ENCODE measurements around the gene DIP2C.

DNA sequence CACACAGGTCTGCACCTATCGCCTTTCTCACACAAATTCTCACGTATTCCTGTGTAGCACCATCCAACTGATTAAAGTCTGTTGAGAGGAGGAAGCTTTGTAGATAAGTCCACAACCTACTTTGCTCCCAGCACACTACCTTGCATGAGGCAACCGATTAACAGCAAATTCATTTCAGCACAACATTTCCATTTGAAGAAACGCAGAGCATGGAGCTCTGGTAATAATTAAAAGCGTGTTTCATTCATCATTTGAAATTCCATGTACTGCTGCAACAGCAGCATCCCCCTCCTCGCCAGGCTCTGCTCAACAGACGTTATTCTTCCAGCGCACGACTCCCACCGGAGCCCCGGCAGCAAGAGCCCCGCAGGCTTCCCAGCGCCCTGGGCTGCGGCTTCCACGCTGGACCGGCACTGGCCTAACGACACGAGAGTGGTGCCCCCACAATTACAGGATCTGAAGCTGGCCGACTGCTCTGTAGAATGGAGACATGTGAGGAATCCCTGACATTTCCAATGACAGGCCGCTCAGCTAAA, 118.8 kb downstream of the DIP2C start:
- TF ChIP-seq, protein P1, sequence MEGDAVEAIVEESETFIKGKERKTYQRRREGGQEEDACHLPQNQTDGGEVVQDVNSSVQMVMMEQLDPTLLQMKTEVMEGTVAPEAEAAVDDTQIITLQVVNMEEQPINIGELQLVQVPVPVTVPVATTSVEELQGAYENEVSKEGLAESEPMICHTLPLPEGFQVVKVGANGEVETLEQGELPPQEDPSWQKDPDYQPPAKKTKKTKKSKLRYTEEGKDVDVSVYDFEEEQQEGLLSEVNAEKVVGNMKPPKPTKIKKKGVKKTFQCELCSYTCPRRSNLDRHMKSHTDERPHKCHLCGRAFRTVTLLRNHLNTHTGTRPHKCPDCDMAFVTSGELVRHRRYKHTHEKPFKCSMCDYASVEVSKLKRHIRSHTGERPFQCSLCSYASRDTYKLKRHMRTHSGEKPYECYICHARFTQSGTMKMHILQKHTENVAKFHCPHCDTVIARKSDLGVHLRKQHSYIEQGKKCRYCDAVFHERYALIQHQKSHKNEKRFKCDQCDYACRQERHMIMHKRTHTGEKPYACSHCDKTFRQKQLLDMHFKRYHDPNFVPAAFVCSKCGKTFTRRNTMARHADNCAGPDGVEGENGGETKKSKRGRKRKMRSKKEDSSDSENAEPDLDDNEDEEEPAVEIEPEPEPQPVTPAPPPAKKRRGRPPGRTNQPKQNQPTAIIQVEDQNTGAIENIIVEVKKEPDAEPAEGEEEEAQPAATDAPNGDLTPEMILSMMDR (IDR thresholded peaks at IDR 0.05): no peak
- TF ChIP-seq POLR2AphosphoS5 (IDR thresholded peaks at IDR 0.05; ENCODE audit: insufficient read depth in 1 of 2, low read depth in 1 of 2) (no peak), POLR2A (IDR thresholded peaks at IDR 0.05) (no peak)
